HG03159 (cell line): ENCODE data around the gene MTM1.

ENCODE experiments used
- ATAC-seq: cut with Tn5 transposase; IDR thresholded peaks from one replicate; pipeline ENCODE4 v1.9.1; 2021; ENCODE audit warnings: mild to moderate bottlenecking, moderate library complexity; ENCODE audit not compliant: unreplicated experiment

MTM1 gene

DNA sequence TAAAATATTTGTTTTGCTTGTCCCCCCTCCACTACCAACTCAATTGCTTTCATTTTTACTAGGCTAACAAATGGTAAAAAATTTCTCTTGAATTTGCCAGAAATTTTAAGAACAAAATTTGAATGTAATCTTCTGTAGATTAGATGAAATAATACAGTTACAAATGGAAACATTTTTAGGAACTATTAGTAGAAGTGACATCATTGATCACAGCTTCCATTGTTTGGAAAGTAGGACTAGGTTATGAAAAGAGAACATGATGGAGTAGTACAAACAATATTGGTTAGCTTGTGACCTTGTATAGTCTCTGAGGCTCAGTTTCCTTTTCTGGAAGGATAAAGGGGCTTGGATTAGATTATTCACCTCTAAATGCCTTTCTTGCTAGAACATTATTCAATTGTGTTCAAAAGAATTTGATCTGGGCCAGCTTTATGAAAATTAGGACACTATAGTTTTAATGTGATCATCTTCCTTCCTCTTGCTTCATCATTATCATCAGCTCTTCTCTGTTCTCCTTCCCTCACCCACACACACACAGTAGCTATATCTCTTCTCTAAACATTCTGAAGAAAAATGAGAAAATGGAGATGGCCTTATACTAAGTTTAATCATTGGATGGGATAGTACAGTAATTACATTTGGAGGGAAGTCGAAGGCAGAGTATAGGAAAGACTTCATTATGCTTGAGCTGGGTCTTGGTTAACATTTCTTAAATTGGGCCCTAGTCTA is 134.7 kb downstream of the MTM1 start:
- no peak for ATAC-seq

DNA sequence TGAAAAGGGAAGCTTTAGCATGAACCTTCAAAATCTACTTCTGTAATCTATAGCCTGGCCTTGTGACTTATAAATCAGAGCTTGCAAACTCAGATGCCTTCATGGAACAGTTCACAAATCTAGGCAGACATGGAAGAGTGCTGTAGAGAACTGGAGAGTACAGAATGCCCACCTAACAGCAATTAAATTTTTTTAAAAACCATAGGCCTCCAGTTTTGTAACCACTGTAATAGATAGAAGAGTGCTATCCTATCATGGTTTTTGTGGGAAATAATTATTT is 135.2 kb downstream of the MTM1 start:
- no peak for ATAC-seq

DNA sequence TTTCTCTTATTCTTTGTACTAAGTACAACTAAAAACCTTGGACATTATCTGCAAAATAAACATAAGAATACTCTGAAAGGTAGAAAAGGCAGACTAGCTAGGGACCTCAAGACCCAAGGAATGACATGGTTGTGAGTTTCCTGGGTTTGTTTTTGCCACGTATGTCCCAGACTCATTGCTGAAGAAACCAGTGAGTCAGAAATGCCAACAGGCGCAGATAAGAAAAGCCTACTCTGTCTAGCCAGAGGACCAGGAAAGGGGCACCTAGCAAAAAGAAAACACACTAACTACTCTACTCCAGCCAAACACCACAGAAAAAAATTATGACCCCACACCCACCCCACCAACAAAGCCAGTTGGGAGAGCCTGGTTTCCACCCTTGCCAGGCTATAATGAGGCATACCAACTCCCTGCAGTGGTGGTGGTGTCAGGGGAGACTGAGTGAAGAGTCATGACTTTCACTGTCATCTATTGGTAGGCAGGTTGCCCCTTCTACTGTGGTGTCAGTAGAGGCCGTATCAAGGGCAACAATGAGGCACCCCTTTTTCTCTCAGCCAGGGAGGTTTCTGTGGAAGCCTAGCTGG is 135.7 kb downstream of the MTM1 start:
- no peak for ATAC-seq

DNA sequence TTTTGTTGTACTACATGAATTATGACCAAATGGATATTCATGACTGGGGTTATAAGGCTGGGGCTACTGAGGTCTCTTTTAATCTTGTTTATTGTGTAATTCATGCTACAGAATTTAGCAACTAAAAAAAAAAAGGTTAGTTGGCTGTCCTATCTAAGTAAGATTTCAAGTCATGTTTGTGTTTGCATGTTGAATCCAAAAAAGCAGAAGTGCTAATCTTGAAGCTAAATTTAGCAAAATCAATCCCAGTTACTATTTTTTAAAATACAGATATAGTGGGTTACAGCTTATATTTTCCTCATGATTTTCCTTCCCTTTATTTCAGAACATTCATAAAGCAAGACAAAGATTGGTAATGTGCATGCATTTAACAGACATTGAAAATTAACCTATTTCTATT is 144.2 kb downstream of the MTM1 start:
- ATAC-seq, result no peak

DNA sequence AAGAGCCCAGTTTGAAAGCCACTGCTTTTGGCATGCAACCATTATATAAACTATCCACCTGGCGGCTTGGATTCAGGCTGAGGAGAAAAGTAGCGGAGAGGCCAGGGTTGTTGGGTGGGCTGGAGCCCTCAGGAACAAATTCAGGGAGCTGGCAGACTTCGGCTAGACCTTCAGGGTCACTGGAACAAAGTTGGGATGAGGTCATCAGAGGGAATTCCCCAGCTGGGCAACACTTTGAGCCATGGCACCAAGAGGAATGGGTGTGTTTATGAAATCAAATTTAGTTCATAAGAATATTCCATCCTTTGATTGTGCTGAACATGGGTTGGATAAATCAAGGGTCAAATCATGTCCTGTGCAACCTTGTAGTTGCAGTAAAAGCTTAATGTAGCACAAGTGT is 146.8 kb downstream of the MTM1 start:
- no peak for ATAC-seq

DNA sequence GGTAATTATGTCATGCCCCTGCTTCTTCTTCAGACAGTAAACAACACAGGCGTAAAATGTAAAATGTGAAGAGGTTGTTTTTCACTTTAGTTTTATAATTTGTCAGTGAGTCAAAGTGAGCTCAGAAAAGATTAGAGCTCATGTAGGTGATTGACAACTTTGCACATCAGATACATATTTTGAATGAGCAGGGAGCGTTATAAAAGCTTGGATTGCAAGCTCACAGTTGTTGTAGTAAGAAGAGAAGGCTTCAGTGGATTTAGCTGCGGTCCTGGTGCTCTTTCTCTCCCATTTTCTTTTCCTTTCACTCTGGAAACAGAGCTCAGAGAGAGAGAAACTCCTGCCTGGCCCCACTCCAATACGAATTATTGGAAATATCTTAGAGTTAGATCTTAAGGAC is 151.2 kb downstream of the MTM1 start:
- ATAC-seq, result no peak
